GM12872 (cell line): ENCODE results near the gene FTO.

ENCODE experiments used
- CTCF ChIP-seq: IDR thresholded peaks from 3 replicates; pipeline ENCODE4 v1.5.1; 2011; ENCODE audit warnings: low read depth, mild to moderate bottlenecking, low read length, moderate library complexity; ENCODE audit not compliant: insufficient read depth

FTO gene

DNA sequence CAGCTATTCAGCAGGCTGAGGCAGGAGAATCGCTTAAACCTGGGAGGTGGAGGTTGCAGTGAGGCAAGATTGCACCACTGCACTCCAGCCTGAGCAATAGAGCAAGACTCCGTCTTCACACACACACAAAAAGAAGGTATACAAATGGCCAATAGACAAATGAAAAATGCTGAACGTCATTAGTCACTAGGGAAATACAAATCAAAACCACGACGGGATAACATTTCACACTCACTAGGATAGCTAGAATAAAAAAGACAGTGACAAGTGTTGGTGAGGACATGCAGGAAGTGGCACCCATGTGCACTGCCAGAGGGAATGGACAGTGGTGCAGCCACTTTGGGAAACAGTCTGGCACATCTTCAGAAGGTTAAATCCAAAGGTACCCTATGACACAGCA lies 172.9 kb downstream of the FTO start:
- TF ChIP-seq CTCF, result no peak

DNA sequence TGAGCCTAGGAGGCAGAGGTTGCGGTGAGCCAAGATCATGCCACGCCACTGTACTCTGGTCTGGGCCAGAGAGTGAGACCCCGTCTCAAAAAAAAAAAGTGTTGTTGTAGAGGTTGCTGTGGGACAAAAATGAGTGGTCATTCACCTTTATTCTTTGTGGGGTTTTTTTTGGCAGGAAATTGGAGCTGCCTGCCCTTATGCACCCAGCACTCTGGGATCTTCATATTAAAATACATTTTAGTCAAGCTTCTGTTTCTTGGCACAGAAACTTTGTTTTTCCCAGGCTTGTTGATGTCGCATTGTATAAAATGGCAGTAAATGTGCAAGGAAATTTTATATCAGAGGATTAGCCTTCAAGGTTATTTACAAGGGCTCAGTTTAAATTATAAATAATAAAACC lies 174.3 kb downstream of the FTO start:
- TF ChIP-seq CTCF, result no peak

- no peak for TF ChIP-seq CTCF
These were observed 177.4 kb downstream of the FTO start for GRCh38 chr16:53881371-53881770.

DNA sequence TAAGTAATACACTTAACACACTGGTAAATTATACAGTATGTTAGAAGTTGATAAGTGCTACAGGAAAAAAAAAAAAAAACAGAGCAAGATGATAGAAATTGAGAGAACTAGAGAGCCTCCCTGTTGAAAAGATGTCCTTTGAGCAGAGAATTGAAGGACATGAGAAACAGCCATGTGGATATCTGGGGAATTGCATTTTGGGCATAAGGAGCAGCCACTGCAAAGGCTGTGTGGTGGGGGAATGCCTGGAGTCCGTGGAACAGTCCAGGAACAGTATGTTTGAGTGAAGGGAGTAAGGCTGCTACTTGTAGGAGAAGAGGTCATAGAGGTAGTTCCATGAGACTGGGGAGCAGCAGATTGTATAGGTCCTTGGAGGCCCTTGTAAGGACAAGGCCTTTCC lies 178.4 kb downstream of the FTO start:
- no peak for TF ChIP-seq CTCF

DNA sequence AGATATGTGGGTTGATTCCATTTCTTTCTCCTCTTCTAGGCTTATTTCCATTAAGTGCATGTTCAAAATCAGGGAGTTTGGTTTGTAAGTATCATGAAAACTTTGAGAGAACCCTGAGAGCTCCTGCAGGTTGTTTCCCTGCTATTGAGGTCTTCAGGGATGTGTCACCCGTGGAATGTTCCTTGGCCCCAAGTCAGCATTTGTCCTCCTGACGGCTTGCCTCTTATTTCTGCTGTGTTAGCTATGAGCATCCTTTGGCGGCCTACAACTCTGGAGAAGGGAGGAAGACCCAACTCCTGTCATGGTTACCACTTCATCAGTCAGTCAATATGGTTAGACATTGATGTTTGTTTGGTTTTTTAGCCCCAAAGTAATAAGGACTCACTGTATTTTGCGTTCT lies 180.8 kb downstream of the FTO start:
- no peak for TF ChIP-seq CTCF

- no peak for TF ChIP-seq CTCF
These were observed 182.8 kb downstream of the FTO start for GRCh38 chr16:53886482-53887378.

- no peak for TF ChIP-seq CTCF
These were observed 184.3 kb downstream of the FTO start for GRCh38 chr16:53888222-53888621.
